GM12878 (cell line): Measurements from ENCODE around the gene RIC8B. TPM values are rescaled to one million over a fixed set of nuclear protein-coding genes. Genes with fewer than 3 reads are reported as not detected.

ENCODE experiments used
- ATAC-seq: fragments of 200-7000 bp; cut with Tn5 transposase; 3 replicates; pipeline ENCODE4 v1.9.1; 2020; ENCODE audit warnings: mild to moderate bottlenecking, moderate library complexity
- BruUV-seq: library from RNA; stranded (reverse); fragments of 400-500 nt; replicated peaks from 2 replicates; lab custom pipeline; 2021; lab: Mats Ljungman, UMichigan
- CTCF ChIA-PET: fragments of 300-600 bp; sonication (Branson Sonifier 250); formaldehyde crosslinking; extraction: SDS; loops from one replicate; lab custom pipeline; 2021; ENCODE audit warnings: inconsistent platforms; lab: Yijun Ruan, JAX
- POLR2A ChIA-PET: fragments of 350-600 bp; formaldehyde crosslinking; extraction: SDS; loops from one replicate; lab custom pipeline; 2021; ENCODE audit warnings: inconsistent platforms; lab: Charles Lee
- RAD21 ChIA-PET: fragments of 300-600 bp; sonication (Branson Sonifier 250); formaldehyde crosslinking; loops from one replicate; lab custom pipeline; 2023; ENCODE audit warnings: antibody characterized with exemption; ENCODE audit not compliant: unreplicated experiment; lab: Charles Lee
- SMC1A ChIA-PET: fragments of 300-600 bp; sonication (Branson Sonifier 250); formaldehyde crosslinking; loops from one replicate; lab custom pipeline; 2023; ENCODE audit not compliant: unreplicated experiment, uncharacterized antibody; lab: Charles Lee
- DNase-seq: peaks from one replicate; pipeline ENCODE4 v3.0.0-alpha.2; 2011; ENCODE audit warnings: low read depth, low spot score
- FAIRE-seq: peaks from 3 replicates; lab custom pipeline; 2011; peaks lifted over from hg19 to GRCh38; lab: Jason Lieb, UNC
- H2AFZ ChIP-seq: 2 replicates; pipeline ENCODE4 v1.6.0; 2011; ENCODE audit warnings: low read depth, low read length, control low read depth; ENCODE audit not compliant: control insufficient read depth
- H3K27ac ChIP-seq: 2 replicates; pipeline ENCODE4 v1.5.1; 2011; ENCODE audit warnings: control low read depth; ENCODE audit not compliant: control insufficient read depth, insufficient read depth
- H3K27me3 ChIP-seq, 2 experiments: replicated peaks in 1 of 2; 2 replicates each; pipeline versions ENCODE4 v1.6.0 to v1.6.1; 2011; ENCODE audit warnings: low read length in 1 of 2; ENCODE audit not compliant: control insufficient read depth in 2 of 2, insufficient read depth in 2 of 2
- H3K36me3 ChIP-seq, 2 experiments: 2 replicates each; pipeline ENCODE4 v1.5.1; 2011; ENCODE audit warnings: low read length in 1 of 2; ENCODE audit not compliant: control insufficient read depth in 2 of 2, insufficient read depth in 2 of 2
- H3K4me1 ChIP-seq: 2 replicates; pipeline ENCODE4 v1.6.1; 2011; ENCODE audit warnings: mild to moderate bottlenecking, low read length, moderate library complexity, mixed read lengths; ENCODE audit not compliant: control insufficient read depth, insufficient read depth
- H3K4me2 ChIP-seq: 2 replicates; pipeline ENCODE4 v1.6.0; 2011; ENCODE audit warnings: control low read depth; ENCODE audit not compliant: control insufficient read depth, insufficient read depth
- H3K4me3 ChIP-seq: fragments of 200-600 bp; sonication (generic); 2 replicates; pipeline ENCODE4 v1.5.1; 2016
- H3K79me2 ChIP-seq: 2 replicates; pipeline ENCODE4 v1.6.0; 2011; ENCODE audit warnings: low read length; ENCODE audit not compliant: control insufficient read depth, insufficient read depth
- H3K9ac ChIP-seq: 2 replicates; pipeline ENCODE4 v1.8.0; 2011; ENCODE audit warnings: low read length, control low read depth, mixed read lengths; ENCODE audit not compliant: control insufficient read depth, insufficient read depth
- H3K9me3 ChIP-seq: replicated peaks from 3 replicates; pipeline ENCODE4 v1.5.1; 2011; ENCODE audit warnings: mild to moderate bottlenecking, low read length; ENCODE audit not compliant: control insufficient read depth, insufficient read depth
- H4K20me1 ChIP-seq: 2 replicates; pipeline ENCODE4 v1.6.0; 2011; ENCODE audit not compliant: control insufficient read depth, insufficient read depth
- ATF7 ChIP-seq: fragments of 450-650 bp; IDR thresholded peaks from 2 replicates; pipeline ENCODE4 v1.6.1; 2016; ENCODE audit warnings: low read depth, mild to moderate bottlenecking
- DPF2 ChIP-seq: fragments of 450-650 bp; IDR thresholded peaks from 2 replicates; pipeline ENCODE4 v1.6.1; 2017; ENCODE audit warnings: mild to moderate bottlenecking
- E2F4 ChIP-seq: IDR thresholded peaks from 2 replicates; pipeline ENCODE4 v1.6.1; 2012; ENCODE audit warnings: low read depth, low read length, improper control_type of control experiment
- EGR1 ChIP-seq, 2 experiments: IDR thresholded peaks; 1 replicate in 1 of 2; 2 replicates in 1 of 2; pipeline ENCODE4 v1.6.1; 2011 to 2012; ENCODE audit warnings: low read depth in 2 of 2, low read length in 2 of 2, borderline replicate concordance in 1 of 2, mild to moderate bottlenecking in 1 of 2, moderate library complexity in 1 of 2
- EZH2 ChIP-seq: IDR thresholded peaks from 2 replicates; pipeline ENCODE4 v1.6.1; 2012; ENCODE audit warnings: low read depth, mild to moderate bottlenecking, control low read depth, inconsistent platforms, low read length, borderline replicate concordance; ENCODE audit not compliant: control insufficient read depth
- FOXM1 ChIP-seq: IDR thresholded peaks from 2 replicates; pipeline ENCODE4 v1.6.1; 2012; ENCODE audit warnings: low read depth, mild to moderate bottlenecking, inconsistent platforms, low read length, moderate library complexity
- IKZF1 ChIP-seq: fragments of 450-650 bp; conservative IDR thresholded peaks from 2 replicates; pipeline ENCODE4 v1.6.1; 2017; ENCODE audit warnings: antibody characterized with exemption, mild to moderate bottlenecking
- IRF4 ChIP-seq: IDR thresholded peaks from 2 replicates; pipeline ENCODE4 v1.6.1; 2011; ENCODE audit warnings: low read depth, low read length
- JUND ChIP-seq: IDR thresholded peaks from 2 replicates; pipeline ENCODE4 v1.6.1; 2012; ENCODE audit warnings: low read depth, mild to moderate bottlenecking, low read length, improper control_type of control experiment, moderate library complexity
- MEF2A ChIP-seq: IDR thresholded peaks from 2 replicates; pipeline ENCODE4 v1.6.1; 2011; ENCODE audit warnings: low read depth, mild to moderate bottlenecking, low read length, moderate library complexity; ENCODE audit not compliant: insufficient read depth
- MTA3 ChIP-seq: IDR thresholded peaks from 2 replicates; pipeline ENCODE4 v1.6.1; 2012; ENCODE audit warnings: low read length, inconsistent platforms, borderline replicate concordance
- NFYA ChIP-seq: IDR thresholded peaks from 2 replicates; pipeline ENCODE4 v1.6.1; 2011; ENCODE audit warnings: low read depth, mild to moderate bottlenecking, low read length, improper control_type of control experiment, borderline replicate concordance
- NR2F1 ChIP-seq: fragments of 450-650 bp; conservative IDR thresholded peaks from 2 replicates; pipeline ENCODE4 v1.6.1; 2017; ENCODE audit warnings: mild to moderate bottlenecking
- RBBP5 ChIP-seq: fragments of 200-600 bp; sonication (generic); conservative IDR thresholded peaks from 2 replicates; pipeline ENCODE4 v1.6.1; 2016
- RCOR1 ChIP-seq: conservative IDR thresholded peaks from 2 replicates; pipeline ENCODE4 v1.6.1; 2012; ENCODE audit warnings: low read depth, low read length, improper control_type of control experiment
- RELA ChIP-seq: fragments of 450-650 bp; IDR thresholded peaks from 2 replicates; pipeline ENCODE4 v1.8.0; 2014; ENCODE audit warnings: borderline replicate concordance; ENCODE audit not compliant: partially characterized antibody
- ZNF217 ChIP-seq: fragments of 450-650 bp; IDR thresholded peaks from 2 replicates; pipeline ENCODE4 v1.6.1; 2017; ENCODE audit warnings: antibody characterized with exemption, mild to moderate bottlenecking
- ZNF274 ChIP-seq: IDR thresholded peaks from one replicate; pipeline ENCODE4 v1.8.0; 2011; ENCODE audit not compliant: insufficient read length, insufficient read depth
- ZZZ3 ChIP-seq: IDR thresholded peaks from 2 replicates; pipeline ENCODE4 v1.6.1; 2011; ENCODE audit warnings: low read depth; ENCODE audit not compliant: control insufficient read depth, insufficient read length
- WGBS: methylation state at CpG from one replicate; pipeline ENCODE4 v1.1.6; 2016; ENCODE audit warnings: low lambda C conversion rate; ENCODE audit not compliant: insufficient replicate concordance, insufficient coverage; ENCODE audit errors: missing lambda C conversion rate; 5-methylcytosine and 5-hydroxymethylcytosine counted together
- in situ Hi-C: fragments of 300-500 bp; cut with MboI; formaldehyde crosslinking; loops from 9 replicates; pipeline ENCODE4 v1.14.3; 2018; ENCODE audit warnings: mixed read lengths
- intact Hi-C: fragments of 100-400 bp; cut with micrococcal nuclease; formaldehyde crosslinking; loops from one replicate; pipeline ENCODE4 v1.14.2; 2022; ENCODE audit not compliant: unreplicated experiment
- polyA plus RNA-seq, 11 experiments: library from polyadenylated mRNA; depleted of rRNA in 4 of 11; unstranded in 6 of 11; stranded (reverse) in 5 of 11; fragments of >200 nt; fragmentation: Nextera tagmentation in 4 of 11; fragmentation: Illumina TruSeq in 1 of 11; extraction: Ambion mirVana in 4 of 11; extraction: Trizol in 1 of 11; gene quantifications; 1 replicate in 1 of 11; 2 replicates in 10 of 11; pipeline versions ENCODE4 v1.2.1 to v1.2.3, GENCODE V29; 2011 to 2016; ENCODE audit warnings: inconsistent platforms in 2 of 11, missing spikeins in 2 of 11, low read depth in 1 of 11
- total RNA-seq, 4 experiments: library from RNA; depleted of rRNA in 3 of 4; stranded (reverse); fragments of >200 nt in 3 of 4; fragmentation: Illumina TruSeq in 1 of 4; extraction: Trizol in 1 of 4; gene quantifications; 2 replicates each; pipeline versions ENCODE4 v1.2.1 to v1.2.3, GENCODE V29; 2013 to 2021
- TF ChIP-seq, protein P1 (sequence below): fragments of 450-650 bp; IDR thresholded peaks from 2 replicates; pipeline ENCODE4 v1.6.1; 2017; ENCODE audit warnings: low read depth, mild to moderate bottlenecking, moderate library complexity
- TF ChIP-seq, protein P2 (sequence below): fragments of 450-650 bp; conservative IDR thresholded peaks from 2 replicates; pipeline ENCODE4 v1.6.1; 2017; ENCODE audit warnings: mild to moderate bottlenecking, moderate library complexity

Gene RIC8B
- total and polyA plus RNA-seq, 10 of the 15 experiments (the other 5 are each of a cell fraction or from before 2014, with no cell fraction given): 2.3 to 10.8 (median 6.2) TPM

- TF ChIP-seq E2F4 (no peak), EZH2 (no peak), ZZZ3 (no peak), ZNF274 (no peak), RCOR1 (no peak)
These were observed 73.4 kb downstream of the RIC8B start (continued) for GRCh38 chr12:106847861-106848260.

- H3K27ac ChIP-seq: no peak overlapping the region
- no peak for ATAC-seq
- in situ Hi-C loops (no loop called here), intact Hi-C loops (no loop called here)
- ChIA-PET CTCF (interaction anchor here (1.1 kb wide), 1 partner anchor 9 kb away, joined by 5 read pairs; no protein-coding TSS in a partner anchor), SMC1A (interaction anchor here (1.2 kb wide), 1 partner anchor 13 kb away, joined by 5 read pairs; no protein-coding TSS in a partner anchor), RAD21 (interaction anchor here (1.9 kb wide), 1 partner anchor 10 kb away, joined by 6 read pairs; no protein-coding TSS in a partner anchor), POLR2A (interaction anchor here (0.6 kb wide), 2 partner anchors 44 to 614 kb away, joined by 3 read pairs; no protein-coding TSS in a partner anchor)
- no peaks in the 10 kb centered on the region for H4K20me1 ChIP-seq
- H3K4me1 ChIP-seq: no peaks in the 10 kb centered on the region
- H3K79me2 ChIP-seq: no peaks in the 10 kb centered on the region
- DNase-seq: no peak
- H2AFZ ChIP-seq: no peak overlapping the region
- no peak overlapping the region for H3K4me3 ChIP-seq
- H3K9ac ChIP-seq: no peak overlapping the region
- 99% methylated on average over 5 of the region's 5 CpGs for WGBS
- H3K36me3 ChIP-seq: peaks cover 2 to 11% of the 10 kb centered on the region in 2 experiments
- BruUV-seq: no TSS peak
- H3K27me3 ChIP-seq: no peaks in the 10 kb centered on the region
- no peak overlapping the region for H3K4me2 ChIP-seq
- no peaks in the 10 kb centered on the region for H3K9me3 ChIP-seq
- FAIRE-seq: no peak
- no peak for TF ChIP-seq RBBP5
- no peak for TF ChIP-seq MEF2A
- no peak for TF ChIP-seq DPF2
- TF ChIP-seq IRF4: no peak
- no peak for TF ChIP-seq RELA
- TF ChIP-seq IKZF1: no peak
- TF ChIP-seq ATF7: no peak
- TF ChIP-seq ZNF217: no peak
- no peak for TF ChIP-seq JUND
- no peak for TF ChIP-seq NR2F1
- TF ChIP-seq, protein P1, sequence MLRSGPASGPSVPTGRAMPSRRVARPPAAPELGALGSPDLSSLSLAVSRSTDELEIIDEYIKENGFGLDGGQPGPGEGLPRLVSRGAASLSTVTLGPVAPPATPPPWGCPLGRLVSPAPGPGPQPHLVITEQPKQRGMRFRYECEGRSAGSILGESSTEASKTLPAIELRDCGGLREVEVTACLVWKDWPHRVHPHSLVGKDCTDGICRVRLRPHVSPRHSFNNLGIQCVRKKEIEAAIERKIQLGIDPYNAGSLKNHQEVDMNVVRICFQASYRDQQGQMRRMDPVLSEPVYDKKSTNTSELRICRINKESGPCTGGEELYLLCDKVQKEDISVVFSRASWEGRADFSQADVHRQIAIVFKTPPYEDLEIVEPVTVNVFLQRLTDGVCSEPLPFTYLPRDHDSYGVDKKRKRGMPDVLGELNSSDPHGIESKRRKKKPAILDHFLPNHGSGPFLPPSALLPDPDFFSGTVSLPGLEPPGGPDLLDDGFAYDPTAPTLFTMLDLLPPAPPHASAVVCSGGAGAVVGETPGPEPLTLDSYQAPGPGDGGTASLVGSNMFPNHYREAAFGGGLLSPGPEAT: no peak
- no peak for TF ChIP-seq FOXM1
- TF ChIP-seq NFYA: no peak
- no peak for TF ChIP-seq EGR1 (IDR thresholded peaks at IDR 0.05; ENCODE audit: borderline replicate concordance in 1 of 2, low read depth in 2 of 2, low read length in 2 of 2)
- no peak for TF ChIP-seq MTA3
- TF ChIP-seq, protein P2, sequence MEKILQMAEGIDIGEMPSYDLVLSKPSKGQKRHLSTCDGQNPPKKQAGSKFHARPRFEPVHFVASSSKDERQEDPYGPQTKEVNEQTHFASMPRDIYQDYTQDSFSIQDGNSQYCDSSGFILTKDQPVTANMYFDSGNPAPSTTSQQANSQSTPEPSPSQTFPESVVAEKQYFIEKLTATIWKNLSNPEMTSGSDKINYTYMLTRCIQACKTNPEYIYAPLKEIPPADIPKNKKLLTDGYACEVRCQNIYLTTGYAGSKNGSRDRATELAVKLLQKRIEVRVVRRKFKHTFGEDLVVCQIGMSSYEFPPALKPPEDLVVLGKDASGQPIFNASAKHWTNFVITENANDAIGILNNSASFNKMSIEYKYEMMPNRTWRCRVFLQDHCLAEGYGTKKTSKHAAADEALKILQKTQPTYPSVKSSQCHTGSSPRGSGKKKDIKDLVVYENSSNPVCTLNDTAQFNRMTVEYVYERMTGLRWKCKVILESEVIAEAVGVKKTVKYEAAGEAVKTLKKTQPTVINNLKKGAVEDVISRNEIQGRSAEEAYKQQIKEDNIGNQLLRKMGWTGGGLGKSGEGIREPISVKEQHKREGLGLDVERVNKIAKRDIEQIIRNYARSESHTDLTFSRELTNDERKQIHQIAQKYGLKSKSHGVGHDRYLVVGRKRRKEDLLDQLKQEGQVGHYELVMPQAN: no peak
These were observed 76.8 kb downstream of the RIC8B start for GRCh38 chr12:106851306-106851705.
